OCI-LY1 (cell line): Measurements from ENCODE around the gene ZNF669.
"Not testable (repeated sequence)": the region's sequence is repeated elsewhere in the genome, so short reads cannot be mapped to it uniquely, and the experiment has no call there.

Experiments used
- H2AFZ ChIP-seq: fragments of 200-600 bp; sonication (generic), shearing (Covaris generic); 2 replicates; pipeline ENCODE4 v1.6.0; 2014; ENCODE audit warnings: antibody characterized with exemption, mild to moderate bottlenecking, low read length
- H3F3A ChIP-seq: fragments of 200-600 bp; sonication (generic), shearing (Covaris generic); 2 replicates; pipeline ENCODE4 v1.6.0; 2014; ENCODE audit warnings: mild to moderate bottlenecking, antibody characterized with exemption, low read length, moderate library complexity; ENCODE audit not compliant: insufficient read depth
- H3K27ac ChIP-seq: fragments of 200-600 bp; sonication (generic); 2 replicates; pipeline ENCODE4 v1.5.1; 2014; ENCODE audit warnings: low read length, mixed run types, mild to moderate bottlenecking, low read depth; ENCODE audit not compliant: poor library complexity, severe bottlenecking
- H3K27me3 ChIP-seq: fragments of 200-600 bp; sonication (generic); 2 replicates; pipeline ENCODE4 v1.6.0; 2014; ENCODE audit warnings: antibody characterized with exemption, mild to moderate bottlenecking, low read length, moderate library complexity; ENCODE audit not compliant: insufficient read depth
- H3K36me3 ChIP-seq: fragments of 200-600 bp; sonication (generic); 2 replicates; pipeline ENCODE4 v1.6.1; 2014; ENCODE audit warnings: mild to moderate bottlenecking, antibody characterized with exemption, low read length, moderate library complexity, mixed read lengths; ENCODE audit not compliant: insufficient read depth
- H3K4me1 ChIP-seq: fragments of 200-600 bp; sonication (generic); 2 replicates; pipeline ENCODE4 v1.5.1; 2014; ENCODE audit warnings: mild to moderate bottlenecking, low read length, moderate library complexity; ENCODE audit not compliant: insufficient read depth, severe bottlenecking
- H3K4me2 ChIP-seq: fragments of 200-600 bp; sonication (generic), shearing (Covaris generic); 2 replicates; pipeline ENCODE4 v1.6.1; 2014; ENCODE audit warnings: low read length
- H3K4me3 ChIP-seq: fragments of 200-600 bp; sonication (generic); 2 replicates; pipeline ENCODE4 v1.5.1; 2014; ENCODE audit warnings: low read length, low read depth, mild to moderate bottlenecking, mixed read lengths; ENCODE audit not compliant: poor library complexity, severe bottlenecking
- H3K79me2 ChIP-seq: fragments of 200-600 bp; shearing (Covaris generic); 2 replicates; pipeline ENCODE4 v1.6.1; 2016; ENCODE audit warnings: mixed run types, low read length, mixed read lengths; ENCODE audit not compliant: insufficient read depth
- H3K9ac ChIP-seq: fragments of 200-600 bp; sonication (generic), shearing (Covaris generic); 2 replicates; pipeline ENCODE4 v1.6.1; 2014; ENCODE audit warnings: mild to moderate bottlenecking, low read length, mixed read lengths
- H3K9me2 ChIP-seq: fragments of 200-600 bp; sonication (generic), shearing (Covaris generic); 2 replicates; pipeline ENCODE4 v1.6.1; 2014; ENCODE audit warnings: low read depth, mild to moderate bottlenecking, low read length, mixed read lengths
- H3K9me3 ChIP-seq: fragments of 200-600 bp; shearing (Covaris generic); 2 replicates; pipeline ENCODE4 v1.6.1; 2014; ENCODE audit warnings: low read length, mixed read lengths
- H4K20me1 ChIP-seq: fragments of 200-600 bp; sonication (generic), shearing (Covaris generic); 2 replicates; pipeline ENCODE4 v1.6.0; 2016; ENCODE audit warnings: mild to moderate bottlenecking, low read length; ENCODE audit not compliant: insufficient read depth
- EZH2 ChIP-seq: fragments of 200-600 bp; sonication (generic), shearing (Covaris generic); IDR thresholded peaks from 2 replicates; pipeline ENCODE4 v1.8.0; 2017; ENCODE audit warnings: borderline replicate concordance, mixed run types, mild to moderate bottlenecking, antibody characterized with exemption, low read length, moderate library complexity, mixed read lengths
- TF ChIP-seq, protein P1 (sequence below): fragments of 200-600 bp; sonication (generic), shearing (Covaris generic); IDR thresholded peaks from 2 replicates; pipeline ENCODE4 v1.5.1; 2017; ENCODE audit warnings: mild to moderate bottlenecking, antibody characterized with exemption, low read length, moderate library complexity, mixed read lengths

Gene ZNF669

DNA sequence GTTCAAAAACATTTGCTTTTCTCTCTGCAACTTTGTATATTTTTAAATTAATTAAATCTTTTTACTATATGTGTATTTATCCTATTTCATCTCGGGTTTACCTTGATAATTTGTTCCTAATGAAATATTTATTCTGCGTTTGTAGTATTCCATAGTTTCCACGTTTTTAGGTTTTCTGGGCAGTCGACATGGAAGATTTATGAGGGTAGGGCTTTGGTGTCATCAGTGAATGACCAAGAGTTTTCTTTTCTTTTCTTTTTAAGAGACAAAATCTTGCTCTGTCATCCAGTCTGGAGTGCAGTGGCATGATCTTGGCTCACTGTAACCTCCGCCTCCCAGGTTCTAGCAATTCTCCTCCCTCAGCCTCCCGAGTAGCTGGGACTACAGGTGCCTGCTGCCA lies 17.2 kb upstream of the ZNF669 start:
- H3K9ac ChIP-seq: no peak overlapping the region
- H3K4me2 ChIP-seq: no peak overlapping the region
- H2AFZ ChIP-seq: no peak overlapping the region
- no peaks in the 10 kb centered on the region for H3K27me3 ChIP-seq
- H3K9me3 ChIP-seq: 0 out of 2 replicates have a peak, but pooled peaks cover 3% of the 10 kb centered on the region
- H3K36me3 ChIP-seq: no peaks in the 10 kb centered on the region
- no peaks in the 10 kb centered on the region for H3K79me2 ChIP-seq
- TF ChIP-seq, protein P1, sequence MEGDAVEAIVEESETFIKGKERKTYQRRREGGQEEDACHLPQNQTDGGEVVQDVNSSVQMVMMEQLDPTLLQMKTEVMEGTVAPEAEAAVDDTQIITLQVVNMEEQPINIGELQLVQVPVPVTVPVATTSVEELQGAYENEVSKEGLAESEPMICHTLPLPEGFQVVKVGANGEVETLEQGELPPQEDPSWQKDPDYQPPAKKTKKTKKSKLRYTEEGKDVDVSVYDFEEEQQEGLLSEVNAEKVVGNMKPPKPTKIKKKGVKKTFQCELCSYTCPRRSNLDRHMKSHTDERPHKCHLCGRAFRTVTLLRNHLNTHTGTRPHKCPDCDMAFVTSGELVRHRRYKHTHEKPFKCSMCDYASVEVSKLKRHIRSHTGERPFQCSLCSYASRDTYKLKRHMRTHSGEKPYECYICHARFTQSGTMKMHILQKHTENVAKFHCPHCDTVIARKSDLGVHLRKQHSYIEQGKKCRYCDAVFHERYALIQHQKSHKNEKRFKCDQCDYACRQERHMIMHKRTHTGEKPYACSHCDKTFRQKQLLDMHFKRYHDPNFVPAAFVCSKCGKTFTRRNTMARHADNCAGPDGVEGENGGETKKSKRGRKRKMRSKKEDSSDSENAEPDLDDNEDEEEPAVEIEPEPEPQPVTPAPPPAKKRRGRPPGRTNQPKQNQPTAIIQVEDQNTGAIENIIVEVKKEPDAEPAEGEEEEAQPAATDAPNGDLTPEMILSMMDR: no peak
- TF ChIP-seq EZH2: no peak
- no peaks in the 10 kb centered on the region for H3K9me2 ChIP-seq
- no peaks in the 10 kb centered on the region for H3K4me1 ChIP-seq
- H3K4me3 ChIP-seq: no peak overlapping the region
- no peaks in the 10 kb centered on the region for H3F3A ChIP-seq
- no peaks in the 10 kb centered on the region for H4K20me1 ChIP-seq
- no peak overlapping the region for H3K27ac ChIP-seq

DNA sequence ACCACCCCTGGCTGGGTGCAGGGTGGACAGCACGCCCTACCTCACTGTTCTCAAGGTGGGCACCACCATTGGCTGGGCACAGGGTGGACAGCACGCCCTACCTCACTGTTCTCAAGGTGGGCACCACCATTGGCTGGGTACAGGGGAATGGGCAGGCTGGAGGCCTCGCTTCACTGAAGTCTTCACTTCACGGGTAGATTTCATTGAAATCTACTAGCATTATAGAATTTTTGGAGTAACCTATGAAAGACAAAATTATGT lies 16.2 kb upstream of the ZNF669 start:
- H3K4me1 ChIP-seq: not testable (repeated sequence)

DNA sequence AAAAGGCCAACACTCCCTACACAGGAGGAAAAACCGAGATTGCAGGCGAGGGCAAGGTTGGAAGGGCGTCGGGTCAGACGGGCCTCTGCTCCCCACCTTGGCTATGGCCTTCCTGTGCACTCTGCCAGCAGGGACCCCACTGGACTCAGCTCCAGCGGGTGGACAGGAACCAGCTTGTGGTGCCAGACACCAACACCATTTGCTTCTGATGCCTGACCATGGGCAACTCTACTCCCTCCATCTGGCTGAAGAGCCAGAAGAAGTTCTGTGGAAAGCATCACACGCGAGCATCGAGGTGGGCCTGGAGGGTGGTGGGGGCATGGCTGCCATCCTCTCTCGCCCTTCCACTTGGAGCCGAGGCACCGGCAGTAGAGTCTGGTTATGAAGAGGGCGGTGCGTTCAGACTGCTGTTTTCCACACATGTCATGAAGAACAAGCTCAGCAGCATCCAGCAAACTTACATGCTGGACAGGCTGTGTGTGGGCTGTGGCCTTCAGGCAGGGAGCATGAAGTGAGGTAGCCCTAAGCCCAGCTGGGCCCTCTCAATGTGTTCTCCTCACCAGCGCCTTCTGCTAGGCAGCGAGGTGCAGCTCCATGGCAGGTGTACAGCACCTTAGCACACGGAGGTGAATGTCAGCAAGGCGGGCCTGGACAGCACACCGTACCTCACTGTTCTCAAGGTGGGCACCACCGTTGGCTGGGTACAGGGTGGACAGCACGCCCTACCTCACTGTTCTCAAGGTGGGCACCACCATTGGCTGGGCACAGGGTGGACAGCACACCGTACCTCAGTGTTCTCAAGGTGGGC lies 15.6 kb upstream of the ZNF669 start:
- TF ChIP-seq, protein P1: no peak
- no peak for TF ChIP-seq EZH2
- Histone ChIP-seq H3K9ac (no peak overlapping the region), H3K79me2 (no peaks in the 10 kb centered on the region), H3K9me3 (0 out of 2 replicates have a peak, but pooled peaks cover 3% of the 10 kb centered on the region), H3K4me3 (no peak overlapping the region), H2AFZ (no peak overlapping the region), H3K36me3 (no peaks in the 10 kb centered on the region), H3K27me3 (no peaks in the 10 kb centered on the region), H3F3A (no peaks in the 10 kb centered on the region), H3K4me2 (no peak overlapping the region), H3K4me1 (no peaks in the 10 kb centered on the region), H4K20me1 (no peaks in the 10 kb centered on the region), H3K27ac (no peak overlapping the region), H3K9me2 (no peaks in the 10 kb centered on the region)

More for the DNA sequence above, 16.2 kb upstream of the ZNF669 start:
- not testable (repeated sequence) for H3K9ac ChIP-seq, H3K4me3 ChIP-seq, H3K4me2 ChIP-seq, H3K9me2 ChIP-seq, H3K36me3 ChIP-seq, H4K20me1 ChIP-seq, H3K79me2 ChIP-seq, H2AFZ ChIP-seq, H3F3A ChIP-seq, H3K27ac ChIP-seq, H3K27me3 ChIP-seq, H3K9me3 ChIP-seq

DNA sequence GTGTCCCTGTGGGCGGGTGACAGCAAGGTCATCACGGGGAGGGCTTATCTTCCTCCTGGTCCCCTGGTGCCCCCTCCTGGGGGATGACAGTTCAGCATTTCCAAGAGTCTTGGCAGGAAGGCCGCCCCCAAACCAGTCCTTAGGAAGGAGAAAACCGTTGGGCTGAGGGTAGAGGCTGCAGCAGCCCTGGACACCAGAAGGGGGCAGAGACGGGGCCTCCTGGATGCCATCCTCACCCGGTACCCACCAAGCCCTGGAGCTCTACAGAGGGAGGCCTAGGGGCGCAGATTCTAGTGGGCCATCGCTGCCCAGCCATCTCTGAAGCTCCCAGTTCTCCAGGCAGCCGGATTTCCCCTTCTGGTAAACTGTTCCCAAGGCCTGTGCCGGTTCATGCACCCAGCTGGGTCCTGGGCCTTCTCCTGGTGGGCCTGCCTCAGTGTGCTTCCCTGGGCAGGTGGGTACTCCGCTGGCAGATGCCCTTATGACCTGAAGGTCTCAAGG lies 14.8 kb upstream of the ZNF669 start:
- H3K9me3 ChIP-seq: 0 out of 2 replicates have a peak, but pooled peaks cover 3% of the 10 kb centered on the region
- H3K79me2 ChIP-seq: no peaks in the 10 kb centered on the region
- H3K9me2 ChIP-seq: no peaks in the 10 kb centered on the region
- H3K27ac ChIP-seq: no peak overlapping the region
- H3K4me2 ChIP-seq: no peak overlapping the region
- no peaks in the 10 kb centered on the region for H3F3A ChIP-seq
- H4K20me1 ChIP-seq: no peaks in the 10 kb centered on the region
- H3K9ac ChIP-seq: no peak overlapping the region
- H3K4me3 ChIP-seq: no peak overlapping the region
- no peaks in the 10 kb centered on the region for H3K4me1 ChIP-seq
- TF ChIP-seq, protein P1: peak; percentile 26
- TF ChIP-seq EZH2: no peak
- H3K36me3 ChIP-seq: no peaks in the 10 kb centered on the region
- H2AFZ ChIP-seq: no peak overlapping the region
- no peaks in the 10 kb centered on the region for H3K27me3 ChIP-seq
